ENCODE results near the gene RPL21. TPM values are rescaled to one million over a fixed set of nuclear protein-coding genes. Genes with fewer than 3 reads are reported as not detected.

Gene RPL21
- total RNA-seq, 2 donors from 2014 or later = 500 to 811 TPM

DNA sequence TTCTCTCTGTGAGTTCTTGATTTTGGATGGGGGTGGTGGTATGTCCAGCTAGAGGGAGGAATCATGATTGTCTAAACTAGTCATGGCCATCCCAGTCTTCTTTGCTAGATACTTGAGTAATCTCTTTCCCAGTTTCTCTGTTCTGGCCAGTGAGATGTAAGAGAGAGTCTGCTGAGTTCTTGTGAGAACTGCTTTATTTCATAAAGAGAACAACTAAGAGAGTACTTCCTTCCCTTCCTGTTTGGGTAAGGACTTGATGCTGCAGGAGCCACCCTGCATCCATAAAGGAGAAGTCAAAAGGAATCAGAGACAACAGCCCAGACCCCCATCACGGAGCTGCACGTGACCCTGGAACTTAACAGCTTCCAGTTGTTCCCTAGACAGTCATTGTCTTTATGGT lies 16.2 kb downstream of the RPL21 start:
- Histone ChIP-seq H3K27ac (no peak overlapping the region), H3K9me3 (no peaks in the 10 kb centered on the region), H3K4me3 (no peak overlapping the region), H3K36me3 (replicated peaks in 1 of 2; ENCODE audit: insufficient read depth in 1 of 2, low read depth in 2 of 2) (no peaks in the 10 kb centered on the region), H3K4me1 (peaks cover 19% of the 10 kb centered on the region), H3K27me3 (no peaks in the 10 kb centered on the region)
- 73 to 100% methylated on average over 2 of the region's 2 CpGs for WGBS, 2 donors
- DNase-seq = no peak
- ATAC-seq = no peak
- no peak for TF ChIP-seq POLR2A (IDR thresholded peaks at IDR 0.05)
- no peak for TF ChIP-seq CTCF (IDR thresholded peaks at IDR 0.05)
- intact Hi-C loops (cut with DNase I) = no loop called here

- TF ChIP-seq CTCF (IDR thresholded peaks at IDR 0.05) (no peak), POLR2A (IDR thresholded peaks at IDR 0.05) (no peak)
- intact Hi-C loops (cut with DNase I) = no loop called here
- Histone ChIP-seq H3K27me3 (no peaks in the 10 kb centered on the region), H3K27ac (no peak overlapping the region), H3K4me1 (peaks cover 24% of the 10 kb centered on the region), H3K9me3 (no peaks in the 10 kb centered on the region), H3K4me3 (no peak overlapping the region), H3K36me3 (replicated peaks in 1 of 2; ENCODE audit: insufficient read depth in 1 of 2, low read depth in 2 of 2) (no peaks in the 10 kb centered on the region)
- ATAC-seq (no peak), DNase-seq (no peak)
- 66 to 72% methylated on average over 2 of the region's 2 CpGs for WGBS, 2 donors
These were observed 17.8 kb downstream of the RPL21 start for GRCh38 chr13:27269114-27269665.

DNA sequence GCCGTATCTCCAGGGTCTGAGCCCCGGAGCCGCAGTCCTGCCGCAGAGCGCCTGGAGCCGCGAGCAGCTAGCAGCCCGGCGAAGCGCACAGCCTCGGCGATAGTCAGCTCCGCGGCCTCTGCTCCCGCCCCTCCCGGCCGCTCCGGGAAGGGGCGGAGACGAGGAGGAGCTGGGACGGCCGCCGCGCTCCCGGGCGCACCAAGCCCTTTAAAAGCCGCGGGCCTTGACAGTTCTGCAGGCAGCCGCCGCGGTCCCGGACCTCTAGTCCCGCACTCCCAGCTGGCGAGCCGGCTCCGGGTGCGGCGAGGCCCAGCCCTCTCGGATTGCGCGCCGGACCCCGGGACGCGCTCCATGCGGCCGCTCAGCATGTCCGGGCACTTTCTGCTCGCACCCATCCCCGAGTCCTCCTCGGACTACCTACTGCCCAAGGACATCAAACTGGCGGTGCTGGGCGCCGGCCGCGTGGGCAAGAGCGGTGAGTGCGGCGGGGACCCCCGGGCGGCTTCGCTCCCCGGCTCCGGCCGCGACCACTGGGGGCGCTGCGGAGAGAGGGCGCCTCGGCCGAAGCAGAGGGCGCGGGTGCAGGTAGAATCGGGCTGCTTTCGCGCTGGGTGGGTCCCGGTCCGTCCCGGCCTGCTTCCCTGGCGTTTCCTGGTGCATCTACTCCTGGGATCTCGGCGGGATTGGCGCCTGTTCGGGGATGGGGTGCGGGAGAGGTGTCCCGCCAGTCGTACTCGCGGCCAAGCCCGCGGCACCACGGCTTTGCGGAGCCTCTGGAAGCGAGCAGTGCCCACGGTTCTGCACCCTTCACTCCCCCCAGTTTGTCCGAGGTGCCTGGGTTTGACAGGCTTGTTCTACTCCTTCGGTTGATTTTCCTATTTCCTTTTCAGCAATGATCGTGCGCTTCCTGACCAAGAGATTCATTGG lies 19.5 kb downstream of the RPL21 start, which contains the start of gene RASL11A:
TSS of gene RASL11A (plus strand) at position 237 of the 927 bp plus-strand sequence. CDS start at position 352, 115 bp downstream.
- no peaks in the 10 kb centered on the region for H3K36me3 ChIP-seq (replicated peaks in 1 of 2; ENCODE audit: insufficient read depth in 1 of 2, low read depth in 2 of 2)
- WGBS, 2 donors = 1% methylated on average over 18 to 96 of the region's 99 CpGs
- peak within 1 kb of the TSS; percentile 9 to 78 for H3K4me3 ChIP-seq
- no peaks in the 10 kb centered on the region for H3K9me3 ChIP-seq
- peaks cover 24% of the 10 kb centered on the region for H3K4me1 ChIP-seq
- peak; percentile 89 to 96 (median 94) for TF ChIP-seq POLR2A (IDR thresholded peaks at IDR 0.05)
- TF ChIP-seq CTCF (IDR thresholded peaks at IDR 0.05) = peak; percentile 78 to 97 (median 85)
- DNase-seq = peak; percentile 83 to 90 (median 90)
- H3K27me3 ChIP-seq = no peaks in the 10 kb centered on the region
- peak within 1 kb of the TSS; percentile 79 to 94 (median 84) for H3K27ac ChIP-seq
- intact Hi-C loops (cut with DNase I) = loop anchor here (10.0 kb wide), 1 partner anchor 326 kb away; no protein-coding TSS in a partner anchor
- ATAC-seq = peak; percentile 94

DNA sequence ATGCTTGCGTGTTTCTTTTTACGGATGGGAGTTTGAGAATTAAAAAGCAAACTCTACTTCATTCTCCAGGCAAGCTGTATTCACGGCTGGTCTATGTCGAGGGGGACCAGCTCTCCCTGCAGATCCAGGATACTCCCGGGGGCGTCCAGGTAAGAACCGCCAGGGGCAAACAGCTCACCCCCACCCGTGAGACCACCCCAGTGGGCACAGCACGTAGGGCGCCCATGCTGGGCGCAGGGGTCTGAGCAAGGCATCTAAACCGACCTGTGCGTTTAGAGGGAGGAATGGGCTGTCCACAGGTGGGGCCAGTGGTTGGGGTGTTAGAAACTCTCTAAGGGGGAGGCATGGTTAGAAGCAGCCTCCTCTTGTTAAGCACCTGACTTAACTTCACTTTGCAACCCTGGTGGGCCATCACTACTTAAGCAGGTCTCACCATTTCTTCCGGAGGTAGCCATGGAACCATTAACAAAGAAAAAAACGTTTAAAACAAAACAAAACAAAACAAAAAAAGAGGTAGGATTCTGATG lies 20.3 kb downstream of the RPL21 start:
- DNase-seq (no peak), ATAC-seq (no peak)
- Histone ChIP-seq H3K4me1 (peaks cover 24% of the 10 kb centered on the region), H3K4me3 (peak overlapping the region in 1 of 2 donors; percentile 78), H3K9me3 (no peaks in the 10 kb centered on the region), H3K27me3 (no peaks in the 10 kb centered on the region), H3K36me3 (replicated peaks in 1 of 2; ENCODE audit: insufficient read depth in 1 of 2, low read depth in 2 of 2) (no peaks in the 10 kb centered on the region), H3K27ac (peak overlapping the region in 3 of 4 donors; percentile 82 to 94 (median 85))
- TF ChIP-seq POLR2A (IDR thresholded peaks at IDR 0.05) (no peak), CTCF (IDR thresholded peaks at IDR 0.05) (no peak)
- intact Hi-C loops (cut with DNase I) = loop anchor here (10.0 kb wide), 1 partner anchor 327 kb away; no protein-coding TSS in a partner anchor
- 32 to 35% methylated on average over 12 to 15 of the region's 15 CpGs for WGBS, 2 donors

All from body of pancreas (tissue), 4 donors.